Lung microvascular endothelial cell (primary cell): ENCODE results near the gene CNNM4. TPM values are rescaled to one million over a fixed set of nuclear protein-coding genes. Genes with fewer than 3 reads are reported as not detected.

Source experiments
- DNase-seq, 2 donors: peaks; one replicate each; pipeline versions ENCODE4 v3.0.0 to v3.0.0-alpha.2; 2010; ENCODE audit warnings: low read depth in 2 of 2
- total RNA-seq: library from RNA; depleted of rRNA; stranded (reverse); fragments of >200 nt; gene quantifications from 2 replicates; pipeline ENCODE4 v1.2.1, GENCODE V29; 2014

Gene CNNM4
- total RNA-seq, 1 donor from 2014 or later = 1.6 TPM

DNA sequence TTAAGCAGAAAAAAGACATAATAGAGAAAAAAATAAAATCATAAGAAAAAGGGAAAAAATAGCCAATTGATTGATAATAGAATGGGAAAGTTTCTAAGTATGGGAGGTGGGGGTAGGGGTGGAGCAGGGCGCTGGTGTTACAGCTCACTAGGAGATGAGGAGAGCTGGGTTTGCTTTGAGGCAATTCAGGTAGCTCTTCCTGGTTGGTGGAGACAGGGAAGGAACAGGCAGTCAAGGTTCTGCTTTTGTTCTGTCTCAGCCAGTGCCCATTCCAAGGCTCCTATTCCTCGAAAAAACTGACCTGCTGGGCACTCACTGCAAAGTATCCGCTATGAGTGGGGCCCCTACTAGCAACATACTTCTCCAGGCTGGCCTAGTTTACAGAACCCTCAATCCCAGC, 1.7 kb upstream of the CNNM4 start:
- DNase-seq = no peak

DNA sequence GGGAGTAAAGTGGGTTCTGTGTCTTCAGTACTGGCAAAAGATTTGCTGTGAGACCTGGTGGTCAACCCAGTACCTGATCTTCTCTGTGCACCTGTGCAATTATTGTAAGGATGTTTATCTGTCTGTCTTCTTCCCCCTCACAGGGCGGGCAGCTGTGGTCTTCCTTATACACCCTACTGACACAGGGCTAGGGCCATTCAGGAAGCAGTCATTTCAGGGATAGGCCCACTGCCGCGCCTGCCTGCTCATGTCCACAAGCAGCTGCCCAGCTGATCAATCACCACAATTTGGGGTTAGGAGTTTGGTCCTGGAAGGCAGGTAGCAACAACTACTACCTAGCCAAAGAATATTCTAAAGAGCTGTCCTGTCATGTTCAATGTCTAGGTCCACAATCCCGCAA, 1.2 kb upstream of the CNNM4 start:
- no peak for DNase-seq

DNA sequence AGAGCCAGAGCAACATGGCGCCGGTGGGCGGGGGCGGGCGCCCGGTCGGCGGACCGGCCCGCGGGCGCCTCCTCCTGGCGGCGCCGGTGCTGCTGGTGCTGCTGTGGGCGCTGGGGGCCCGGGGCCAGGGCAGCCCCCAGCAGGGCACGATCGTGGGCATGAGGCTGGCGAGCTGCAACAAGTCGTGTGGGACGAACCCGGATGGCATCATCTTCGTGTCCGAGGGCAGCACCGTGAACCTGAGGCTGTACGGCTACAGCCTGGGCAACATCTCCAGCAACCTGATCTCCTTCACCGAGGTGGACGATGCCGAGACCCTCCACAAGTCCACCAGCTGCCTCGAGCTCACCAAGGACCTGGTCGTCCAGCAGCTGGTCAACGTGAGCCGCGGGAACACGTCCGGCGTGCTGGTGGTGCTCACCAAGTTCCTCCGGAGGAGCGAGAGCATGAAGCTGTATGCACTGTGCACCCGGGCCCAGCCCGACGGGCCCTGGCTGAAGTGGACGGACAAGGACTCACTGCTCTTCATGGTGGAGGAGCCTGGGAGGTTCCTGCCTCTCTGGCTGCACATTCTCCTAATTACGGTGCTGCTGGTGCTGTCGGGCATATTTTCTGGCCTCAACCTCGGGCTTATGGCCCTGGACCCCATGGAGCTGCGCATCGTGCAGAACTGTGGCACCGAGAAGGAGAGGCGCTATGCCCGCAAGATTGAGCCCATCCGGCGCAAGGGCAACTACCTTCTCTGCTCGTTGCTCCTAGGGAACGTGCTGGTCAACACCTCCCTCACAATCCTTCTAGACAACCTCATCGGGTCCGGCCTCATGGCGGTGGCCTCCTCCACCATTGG, 507 bp downstream of the CNNM4 start:
- DNase-seq = peak in 1 of 2 donors; percentile 34

DNA sequence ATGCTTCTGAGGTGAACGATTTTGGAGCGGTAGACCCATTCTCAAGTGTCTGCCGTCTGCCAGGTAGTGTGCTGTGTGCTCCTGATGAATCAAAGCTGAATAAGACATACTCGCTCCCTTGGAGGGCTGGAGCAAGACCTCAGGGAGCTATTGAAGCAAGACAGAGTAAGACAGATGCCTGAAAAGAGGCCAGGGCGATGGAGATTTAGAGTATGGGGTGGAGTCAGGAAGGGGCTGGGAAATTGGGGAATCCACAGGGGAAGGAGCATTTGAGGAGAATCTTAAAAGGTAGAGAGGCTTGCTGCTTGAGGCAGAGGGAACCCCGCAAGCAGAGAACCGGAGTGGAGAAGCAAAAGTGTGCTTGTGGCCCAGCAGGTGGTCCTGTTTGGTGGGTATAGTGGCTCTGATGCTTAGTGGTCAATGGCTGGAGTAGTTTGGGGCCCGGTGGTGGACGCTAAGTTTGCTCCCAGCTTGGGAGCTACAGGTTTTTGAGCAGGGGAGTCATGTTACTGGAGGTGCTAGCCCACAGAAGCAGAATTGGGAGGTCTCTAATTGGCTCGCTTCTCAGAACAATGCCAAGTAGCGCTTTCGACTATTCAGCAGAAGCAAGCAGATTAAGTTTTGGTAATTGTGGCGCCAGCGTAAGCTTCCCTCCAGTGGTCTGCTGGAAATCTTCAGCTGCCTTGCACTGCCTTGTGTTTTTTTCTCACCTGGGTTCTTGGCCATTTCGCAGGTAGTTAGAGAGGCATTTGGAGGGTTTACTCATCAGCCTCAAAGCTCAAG, 2.0 kb downstream of the CNNM4 start:
- no peak for DNase-seq

DNA sequence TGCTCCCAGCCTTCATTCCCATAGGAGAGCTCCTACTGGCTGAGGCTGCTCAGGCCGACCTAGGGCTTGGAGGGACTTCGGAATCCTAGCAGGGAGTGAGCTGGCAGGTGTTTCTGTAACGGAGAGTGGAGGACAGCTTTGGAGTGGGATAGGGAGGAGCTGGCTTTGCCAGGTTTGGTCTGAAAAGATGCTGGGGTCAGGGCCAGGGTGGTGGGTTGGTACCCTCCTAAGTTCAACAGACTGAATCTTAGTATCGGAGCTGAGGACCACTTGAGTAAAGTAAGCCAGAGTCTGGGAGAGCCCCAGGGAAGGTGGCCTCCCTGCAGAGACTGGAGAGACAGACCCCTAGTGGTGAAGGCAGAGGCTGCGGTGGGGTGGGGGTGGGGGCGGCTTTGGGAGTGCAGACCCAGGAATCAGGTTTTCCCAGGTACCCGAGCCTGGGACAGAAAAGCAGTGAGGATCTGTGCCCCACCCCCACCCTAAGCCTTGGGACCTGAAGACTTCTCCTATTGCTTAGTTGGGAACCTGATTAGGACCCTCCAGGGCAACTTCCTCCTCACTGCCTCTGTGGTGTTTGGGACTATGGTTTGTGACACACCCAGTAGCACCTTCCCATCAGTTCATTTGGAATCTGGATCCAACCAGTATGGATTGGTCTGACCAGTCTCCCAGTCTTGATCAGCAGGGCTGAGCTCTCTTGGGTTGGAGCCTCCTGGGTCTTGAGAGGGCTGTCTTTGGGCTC, 3.0 kb downstream of the CNNM4 start:
- no peak for DNase-seq

DNA sequence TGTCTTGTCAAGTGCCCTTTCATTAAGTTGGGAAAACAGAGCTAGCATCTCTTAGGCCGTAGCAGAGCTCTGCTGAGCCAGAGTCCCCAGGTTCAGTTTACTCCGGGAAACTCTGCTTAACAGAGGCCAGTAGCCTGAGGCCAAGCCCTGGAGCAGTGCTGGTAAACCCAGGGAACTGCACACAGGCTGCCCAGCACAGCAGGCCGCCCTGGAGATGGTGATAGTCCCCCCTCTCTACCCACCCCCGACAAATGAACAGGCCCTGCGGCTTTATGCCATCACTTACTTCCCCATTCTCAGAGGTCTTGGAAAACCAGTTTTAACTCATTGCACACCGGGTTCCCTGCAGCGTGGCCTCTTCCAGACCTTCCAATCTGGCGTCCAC, 3.5 kb downstream of the CNNM4 start:
- no peak for DNase-seq

DNA sequence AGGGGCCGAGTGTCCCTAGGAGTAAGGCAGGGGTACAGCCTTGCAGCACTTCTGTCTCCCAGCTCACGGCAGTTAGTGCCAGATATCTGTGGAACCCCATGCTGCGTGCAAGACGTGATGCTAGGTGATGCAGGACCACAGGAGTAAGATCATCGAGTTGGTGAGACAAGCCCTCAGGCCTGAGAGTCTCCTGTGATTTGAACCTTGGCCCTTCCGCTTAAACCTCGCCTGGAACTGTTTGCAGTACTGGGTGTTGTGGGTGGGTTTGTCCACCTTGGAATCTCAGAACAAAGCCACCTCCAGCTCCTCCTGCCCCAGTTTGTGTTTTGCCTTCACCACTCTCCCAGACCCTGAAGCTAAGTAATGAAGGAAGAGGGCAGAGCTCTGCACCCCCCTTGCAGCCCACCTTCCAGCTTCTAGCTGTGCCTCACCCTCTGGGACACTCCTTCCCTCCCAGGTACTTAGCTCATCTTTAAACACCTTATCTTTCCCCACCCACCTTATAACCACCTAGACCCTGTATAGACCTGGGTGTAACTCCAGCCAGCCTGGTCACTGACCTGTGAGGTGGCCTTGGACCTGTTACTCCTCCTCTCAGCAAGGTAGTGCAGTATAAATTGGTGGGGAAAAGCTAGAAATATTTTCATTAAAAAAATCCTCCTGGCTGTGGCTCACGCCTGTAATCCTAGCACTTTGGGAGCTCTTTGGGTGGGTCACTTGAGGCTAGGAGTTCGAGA, 6.6 kb downstream of the CNNM4 start:
- DNase-seq = no peak

DNA sequence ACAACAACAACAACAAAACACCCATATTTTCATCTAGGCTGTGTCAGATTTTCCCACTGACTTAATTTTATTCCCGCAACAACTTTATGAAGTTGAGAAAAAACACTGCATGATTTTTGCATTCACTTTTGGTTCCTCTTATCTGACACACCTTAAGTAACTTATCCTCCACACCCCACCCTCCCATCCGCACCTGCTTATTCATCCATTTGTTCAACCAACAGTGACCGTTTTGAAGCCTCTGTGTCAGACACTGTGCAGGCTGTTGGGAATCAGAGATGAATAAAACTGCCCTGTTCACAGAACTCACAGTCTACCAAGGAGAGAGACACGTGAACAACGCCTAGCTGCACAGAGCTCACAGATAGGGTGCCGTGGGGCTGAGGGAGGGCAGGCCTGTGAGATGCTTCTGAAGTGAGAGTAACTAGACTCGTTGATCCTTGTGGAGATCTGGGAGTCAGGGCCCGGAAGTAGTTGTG, 7.4 kb downstream of the CNNM4 start:
- no peak for DNase-seq

DNA sequence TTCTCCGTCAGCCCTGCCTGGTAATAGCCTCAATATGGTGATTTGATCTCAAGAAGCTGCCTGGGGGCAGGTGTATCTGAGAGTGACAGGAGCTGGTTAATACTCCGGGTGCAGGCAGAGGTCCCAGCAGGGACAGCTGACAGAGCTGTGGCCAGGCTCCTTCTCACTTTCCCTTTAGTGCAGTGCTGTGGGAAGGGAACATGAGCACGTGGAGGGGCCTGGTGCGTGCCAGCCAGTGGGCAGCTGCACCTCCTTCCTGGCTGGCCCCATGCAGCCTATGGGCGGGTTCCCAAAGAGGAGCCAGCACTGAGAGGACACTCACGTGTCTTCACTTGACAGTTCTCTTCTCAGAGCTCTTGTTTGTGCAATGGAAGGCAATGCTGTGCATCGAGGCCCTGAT, 9.1 kb downstream of the CNNM4 start:
- no peak for DNase-seq

DNA sequence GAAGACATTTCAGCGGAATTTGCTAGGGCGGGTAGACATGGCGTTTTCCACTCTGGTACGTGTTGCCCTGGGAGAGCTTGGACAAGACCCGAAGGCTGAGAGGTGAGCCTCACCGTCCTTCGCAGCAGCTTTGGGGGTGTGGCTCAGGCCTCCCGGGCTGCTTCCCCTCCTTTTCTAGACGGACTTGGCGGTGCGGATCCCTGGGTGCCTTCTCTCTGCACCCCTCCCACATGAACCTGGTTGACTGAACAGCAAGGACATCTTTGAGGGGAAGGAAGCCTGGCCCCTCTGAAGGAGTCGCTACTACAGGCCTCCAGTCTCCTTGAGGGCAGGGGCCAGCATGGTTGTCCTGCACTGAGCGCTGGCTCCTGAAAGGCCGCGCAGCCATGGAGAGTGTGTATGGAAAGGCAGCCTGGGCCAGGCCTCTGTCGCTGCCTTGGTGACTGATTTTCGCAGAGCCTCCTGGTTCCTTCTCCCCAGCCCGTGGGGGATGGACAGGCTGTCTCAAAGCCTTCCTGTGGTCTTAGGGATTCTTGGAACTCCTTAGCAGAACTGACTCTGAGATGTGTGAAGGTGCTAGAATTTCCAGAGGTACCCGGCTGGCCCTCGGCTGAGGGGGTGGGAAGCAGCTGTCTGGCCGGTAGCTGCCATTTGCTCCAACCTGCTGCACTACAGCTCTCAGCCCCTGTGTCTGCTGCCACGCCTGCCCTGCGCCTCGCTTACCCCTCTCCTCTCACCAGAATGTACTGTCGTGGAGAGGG, 9.9 kb downstream of the CNNM4 start:
- no peak for DNase-seq

DNA sequence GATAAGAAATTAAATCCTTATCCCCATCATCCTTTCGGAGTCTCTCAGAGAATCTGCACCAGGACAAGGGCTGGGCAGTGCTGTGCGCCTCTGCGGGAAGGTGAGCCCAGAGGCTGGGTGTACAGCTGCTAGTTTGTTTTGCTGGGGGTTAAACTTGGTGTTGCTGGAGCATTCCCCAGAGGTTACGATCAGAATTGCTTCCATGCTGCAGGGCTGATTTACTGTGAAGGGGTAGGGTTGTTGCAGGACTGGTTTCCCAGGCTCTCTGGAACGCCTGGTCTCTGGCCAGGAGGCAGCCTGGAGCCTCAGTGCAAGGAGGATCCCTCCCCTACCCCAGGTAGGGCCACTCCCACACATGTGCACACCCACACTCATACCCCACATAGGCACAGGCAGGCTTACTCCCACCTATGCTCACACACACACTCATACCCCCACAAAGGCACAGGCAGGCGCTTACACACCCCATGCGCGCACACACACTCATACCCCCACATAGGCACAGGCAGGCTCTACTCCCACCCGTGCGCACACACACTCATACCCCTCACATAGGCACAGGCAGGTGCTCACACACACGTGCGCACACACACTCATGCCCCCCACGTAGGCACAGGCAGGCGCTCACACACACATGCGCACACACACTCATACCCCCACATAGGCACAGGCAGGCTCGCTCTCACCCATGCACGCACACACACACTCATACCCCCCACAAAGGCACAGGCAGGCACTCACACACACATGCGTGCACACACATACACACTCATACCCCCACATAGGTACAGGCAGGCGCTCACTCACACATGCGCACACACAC, 11.3 kb downstream of the CNNM4 start:
- no peak for DNase-seq

DNA sequence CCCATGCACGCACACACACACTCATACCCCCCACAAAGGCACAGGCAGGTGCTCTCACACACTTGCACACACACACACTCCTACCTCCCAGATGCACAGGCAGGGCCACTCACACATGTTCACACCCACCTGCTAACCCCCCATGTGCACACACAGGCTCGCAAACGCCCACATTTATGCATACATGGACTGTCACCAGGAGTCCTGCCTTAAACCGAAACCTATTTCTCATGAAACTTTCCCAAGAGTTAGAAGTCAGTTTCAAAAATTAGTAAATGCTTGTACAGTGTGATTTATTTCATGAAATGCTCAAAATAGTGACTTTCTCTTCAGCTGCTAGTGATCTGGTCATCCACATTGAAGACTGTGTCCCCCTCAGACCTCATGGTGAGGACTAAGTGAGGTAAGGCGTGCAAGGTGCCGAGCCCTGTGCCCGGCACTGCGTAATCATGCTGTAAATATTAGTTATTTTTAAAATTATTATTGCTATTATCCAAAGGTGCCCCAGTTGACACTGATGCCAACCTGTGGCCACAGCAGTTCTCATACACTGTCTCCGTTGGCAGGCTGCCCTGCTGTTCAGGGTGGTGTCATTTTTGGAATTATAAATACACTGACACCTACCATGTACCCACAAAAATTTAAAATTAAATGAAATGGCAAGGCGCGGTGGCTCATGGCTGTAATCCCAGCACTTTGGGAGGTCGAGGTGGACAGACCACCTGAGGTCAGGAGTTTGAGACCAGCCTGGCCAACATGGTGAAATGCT, 12.4 kb downstream of the CNNM4 start:
- DNase-seq = no peak

DNA sequence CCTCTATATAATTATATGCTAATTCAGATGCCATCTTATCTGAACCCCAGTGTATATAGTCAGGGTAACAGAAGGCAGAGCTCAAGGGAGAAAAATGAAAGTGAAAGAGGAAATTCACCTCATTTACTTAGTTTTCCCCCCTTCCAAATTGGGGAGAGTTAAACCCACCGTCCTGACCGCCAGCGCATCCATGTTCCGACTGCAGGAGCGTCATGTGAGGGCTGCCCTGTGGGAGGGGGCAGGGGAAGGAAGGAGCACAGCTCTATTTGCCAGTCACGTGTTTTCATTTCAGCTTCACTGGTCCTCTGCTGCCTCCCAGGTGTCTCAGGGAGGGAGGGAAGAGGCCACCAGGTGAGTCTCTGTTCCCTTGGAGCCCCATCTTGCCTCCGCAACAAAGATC, 13.2 kb downstream of the CNNM4 start:
- DNase-seq = no peak

DNA sequence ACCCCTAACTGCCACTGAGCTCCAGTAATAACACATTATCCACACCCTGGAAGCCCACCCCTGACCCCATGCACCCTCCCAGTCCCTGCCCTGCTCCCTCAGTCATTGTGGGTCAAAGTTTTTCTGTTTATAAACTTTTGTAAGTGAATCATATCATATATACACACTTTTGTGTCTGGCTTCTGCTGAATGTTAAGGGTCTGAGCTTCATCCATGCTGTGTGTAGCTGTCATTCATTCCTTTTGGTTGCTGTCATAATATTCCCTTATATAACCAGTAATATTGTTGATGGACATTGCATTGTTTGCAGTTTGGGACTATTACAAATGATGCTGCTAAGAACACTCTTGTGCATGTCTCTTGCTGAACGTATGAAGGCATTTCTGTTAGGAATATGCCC, 14.5 kb downstream of the CNNM4 start:
- no peak for DNase-seq

DNA sequence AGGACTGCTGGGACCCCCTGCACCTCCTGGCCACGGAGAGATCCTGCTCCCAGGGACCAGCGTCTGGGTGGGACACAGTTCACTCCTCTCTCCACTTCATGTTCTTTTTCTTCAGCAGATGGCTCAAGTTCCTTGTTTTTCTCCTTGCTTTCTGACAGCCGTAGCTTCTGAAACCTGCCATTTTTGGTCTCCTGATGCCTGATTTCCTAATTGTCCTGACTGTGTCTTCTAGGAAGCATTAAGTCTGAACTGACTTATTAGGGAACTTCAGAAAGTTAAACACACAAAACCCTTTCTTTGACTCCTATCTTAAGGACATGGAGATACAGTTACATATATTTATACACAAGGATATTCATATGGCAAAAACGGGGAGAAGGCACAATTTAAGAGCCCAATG, 22.7 kb downstream of the CNNM4 start:
- DNase-seq = no peak

DNA sequence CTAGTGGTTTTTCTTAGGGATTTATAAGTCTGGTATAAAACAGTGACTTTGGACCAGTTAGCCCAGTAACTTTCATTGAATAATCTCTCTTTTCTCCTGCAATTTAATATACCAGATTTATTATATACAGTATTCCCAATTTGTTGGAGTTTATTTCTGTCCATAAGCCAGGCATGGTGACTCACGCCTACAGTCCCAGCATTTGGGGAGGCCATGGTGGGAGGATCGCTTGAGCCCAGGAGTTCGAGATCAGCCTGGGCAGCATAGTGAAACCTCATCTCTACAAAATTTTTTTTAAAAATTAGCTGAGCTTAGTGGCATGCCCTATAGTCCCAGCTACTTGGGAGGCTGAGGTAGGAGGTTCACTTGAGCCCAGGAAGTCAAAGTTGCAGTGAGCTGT, 26.7 kb downstream of the CNNM4 start:
- no peak for DNase-seq

DNA sequence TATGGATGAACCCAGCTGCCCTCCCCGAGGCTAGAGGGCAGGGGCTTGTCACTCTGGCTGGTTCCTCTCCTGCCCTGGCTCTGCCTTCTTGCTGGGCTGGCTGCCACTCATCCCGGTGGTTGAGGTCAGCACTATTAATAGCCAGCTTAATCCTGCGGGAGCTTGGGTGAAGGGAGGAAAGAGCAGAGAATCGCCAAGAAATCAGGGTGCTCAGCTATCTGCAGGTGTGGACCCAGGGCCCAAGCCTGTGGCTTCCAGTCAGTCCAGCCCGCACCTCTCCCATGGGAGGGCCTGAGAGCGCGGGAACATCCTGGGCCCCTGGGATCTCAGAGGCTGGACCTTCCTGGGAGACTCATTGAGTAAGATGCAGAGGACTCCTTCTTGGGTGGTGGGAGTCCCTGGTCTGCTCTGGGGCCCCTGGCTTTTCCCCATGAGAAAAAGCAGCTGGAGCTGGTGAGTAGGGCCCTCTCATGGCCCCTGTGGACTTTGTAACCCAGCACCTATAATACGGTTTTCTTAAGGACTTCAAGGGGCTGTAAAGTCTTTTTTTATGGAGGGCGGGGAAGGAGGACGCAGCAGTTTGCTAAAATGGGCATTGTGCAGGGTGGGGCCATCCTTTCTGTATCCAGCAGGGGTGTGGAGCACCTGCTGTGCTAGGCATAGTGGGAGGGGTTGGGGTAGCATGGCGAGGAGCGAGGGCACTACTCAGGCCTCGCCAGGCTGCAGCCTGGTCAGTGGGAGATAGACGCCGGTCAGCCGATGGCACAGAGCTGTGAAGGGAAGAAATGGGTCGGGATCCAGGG, 27.9 kb downstream of the CNNM4 start:
- peak in 1 of 2 donors; percentile 26 for DNase-seq

DNA sequence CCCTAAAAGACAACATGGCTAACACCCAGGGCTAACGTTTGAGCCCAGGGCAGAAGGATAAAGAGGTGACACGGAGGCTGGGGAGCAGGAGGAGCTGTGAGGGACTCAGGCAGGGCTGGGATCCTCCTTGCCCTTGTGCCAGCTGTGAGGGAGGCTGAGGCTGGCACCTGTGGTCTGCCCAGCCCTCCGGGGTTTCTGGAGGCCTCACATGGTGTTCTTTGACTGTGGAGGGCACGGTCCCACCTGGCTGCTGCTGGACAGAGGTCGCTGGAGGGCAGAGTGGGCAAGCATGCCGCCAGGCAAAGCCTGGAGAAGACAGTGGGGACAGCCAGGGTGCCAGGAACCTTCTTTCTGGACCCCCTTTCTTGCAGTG, 28.5 kb downstream of the CNNM4 start:
- no peak for DNase-seq
